ENCODE data around the gene ACSL1.

DNA sequence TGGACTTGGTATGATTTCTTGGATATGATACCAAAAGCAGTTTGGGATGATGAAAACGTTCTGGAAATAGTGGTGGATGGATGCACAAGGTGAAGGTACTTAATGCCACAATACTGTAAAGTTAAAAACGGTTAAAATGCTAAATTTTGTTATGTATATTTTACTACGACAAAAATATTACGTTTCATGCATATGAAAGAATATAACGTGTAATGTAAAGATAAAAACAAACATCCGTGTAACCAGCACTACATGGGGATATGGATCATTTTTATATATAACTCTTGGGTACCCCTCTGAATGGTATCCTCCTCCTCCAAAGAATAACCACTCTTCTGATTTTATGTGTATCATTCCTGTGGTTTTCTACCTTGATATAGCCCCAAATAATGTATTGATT lies 91.0 kb downstream of the ACSL1 start:
- TF ChIP-seq ZNF169 (tag by site-specific recombination; IDR thresholded peaks at IDR 0.05), result no peak
- TF ChIP-seq, protein P1, sequence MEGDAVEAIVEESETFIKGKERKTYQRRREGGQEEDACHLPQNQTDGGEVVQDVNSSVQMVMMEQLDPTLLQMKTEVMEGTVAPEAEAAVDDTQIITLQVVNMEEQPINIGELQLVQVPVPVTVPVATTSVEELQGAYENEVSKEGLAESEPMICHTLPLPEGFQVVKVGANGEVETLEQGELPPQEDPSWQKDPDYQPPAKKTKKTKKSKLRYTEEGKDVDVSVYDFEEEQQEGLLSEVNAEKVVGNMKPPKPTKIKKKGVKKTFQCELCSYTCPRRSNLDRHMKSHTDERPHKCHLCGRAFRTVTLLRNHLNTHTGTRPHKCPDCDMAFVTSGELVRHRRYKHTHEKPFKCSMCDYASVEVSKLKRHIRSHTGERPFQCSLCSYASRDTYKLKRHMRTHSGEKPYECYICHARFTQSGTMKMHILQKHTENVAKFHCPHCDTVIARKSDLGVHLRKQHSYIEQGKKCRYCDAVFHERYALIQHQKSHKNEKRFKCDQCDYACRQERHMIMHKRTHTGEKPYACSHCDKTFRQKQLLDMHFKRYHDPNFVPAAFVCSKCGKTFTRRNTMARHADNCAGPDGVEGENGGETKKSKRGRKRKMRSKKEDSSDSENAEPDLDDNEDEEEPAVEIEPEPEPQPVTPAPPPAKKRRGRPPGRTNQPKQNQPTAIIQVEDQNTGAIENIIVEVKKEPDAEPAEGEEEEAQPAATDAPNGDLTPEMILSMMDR (tag by site-specific recombination; IDR thresholded peaks at IDR 0.05), result no peak
- TF ChIP-seq ZNF398 (tag by site-specific recombination; IDR thresholded peaks at IDR 0.05), result no peak
- TF ChIP-seq ZSCAN23 (tag by site-specific recombination; IDR thresholded peaks at IDR 0.05), result no peak
- TF ChIP-seq ZXDB (tag by site-specific recombination; IDR thresholded peaks at IDR 0.05), result no peak
- TF ChIP-seq ZNF558 (tag by site-specific recombination; IDR thresholded peaks at IDR 0.05), result no peak
- TF ChIP-seq KLF16 (tag by site-specific recombination; IDR thresholded peaks at IDR 0.05), result no peak

Data from HEK293 (cell line).